ENCODE data around the gene RTF1. TPM values are rescaled to one million over a fixed set of nuclear protein-coding genes. Genes with fewer than 3 reads are reported as not detected.

Gene RTF1
- total RNA-seq, 1 donor from 2014 or later, result 73.8 TPM

GRCh38 chr15:41482110-41482877 is 65.4 kb downstream of the RTF1 start:
- H3K4me3 ChIP-seq, result no peak overlapping the region
- H3F3A ChIP-seq (ENCODE audit: low read depth), result no peaks in the 10 kb centered on the region
- Mint-ChIP-seq H3K4me3 (no peak overlapping the region), H3K4me1 (no peaks in the 10 kb centered on the region), H3K9me3 (no peaks in the 10 kb centered on the region), H3K27ac (no peak overlapping the region), H3K27me3 (ENCODE audit: insufficient read depth, low read depth) (peaks cover 2% of the 10 kb centered on the region), H3K36me3 (peaks cover 54% of the 10 kb centered on the region)
- H4K20me1 ChIP-seq (ENCODE audit: low read depth), result no peaks in the 10 kb centered on the region
- DNase-seq (ENCODE audit: low spot score), result no peak
- H2AFZ ChIP-seq (replicated peaks), result no peak overlapping the region
- no peaks in the 10 kb centered on the region for H3K79me2 ChIP-seq (ENCODE audit: low read depth)
- H3K27me3 ChIP-seq, result no peaks in the 10 kb centered on the region
- no peak overlapping the region for H3K27ac ChIP-seq
- TF ChIP-seq EZH2 (IDR thresholded peaks at IDR 0.05), result no peak
- no peak for TF ChIP-seq EZH2phosphoT487 (IDR thresholded peaks at IDR 0.05)
- no peak for TF ChIP-seq CTCF (IDR thresholded peaks at IDR 0.05)
- no peaks in the 10 kb centered on the region for H3K9me3 ChIP-seq (ENCODE audit: low read depth)
- H3K4me2 ChIP-seq, result no peak overlapping the region
- H3K36me3 ChIP-seq, result peaks cover 7% of the 10 kb centered on the region
- H3K9ac ChIP-seq, result no peak overlapping the region
- no peaks in the 10 kb centered on the region for H3K4me1 ChIP-seq

GRCh38 chr15:41483115-41483514 is 66.2 kb downstream of the RTF1 start:
- Mint-ChIP-seq H3K4me1 (peaks cover 4% of the 10 kb centered on the region), H3K36me3 (peaks cover 48% of the 10 kb centered on the region), H3K9me3 (no peaks in the 10 kb centered on the region), H3K27me3 (ENCODE audit: insufficient read depth, low read depth) (peaks cover 5% of the 10 kb centered on the region), H3K27ac (no peak overlapping the region), H3K4me3 (no peak overlapping the region)
- H3K4me1 ChIP-seq, result no peaks in the 10 kb centered on the region
- H3K4me3 ChIP-seq, result no peak overlapping the region
- no peaks in the 10 kb centered on the region for H3K9me3 ChIP-seq (ENCODE audit: low read depth)
- no peak overlapping the region for H3K9ac ChIP-seq
- no peaks in the 10 kb centered on the region for H3K27me3 ChIP-seq
- H3K4me2 ChIP-seq, result no peak overlapping the region
- TF ChIP-seq EZH2 (IDR thresholded peaks at IDR 0.05) (no peak), EZH2phosphoT487 (IDR thresholded peaks at IDR 0.05) (no peak), CTCF (IDR thresholded peaks at IDR 0.05) (no peak)
- no peak overlapping the region for H3K27ac ChIP-seq
- no peaks in the 10 kb centered on the region for H4K20me1 ChIP-seq (ENCODE audit: low read depth)
- H3F3A ChIP-seq (ENCODE audit: low read depth), result no peaks in the 10 kb centered on the region
- DNase-seq (ENCODE audit: low spot score), result no peak
- no peaks in the 10 kb centered on the region for H3K79me2 ChIP-seq (ENCODE audit: low read depth)
- H3K36me3 ChIP-seq, result peaks cover 7% of the 10 kb centered on the region
- no peak overlapping the region for H2AFZ ChIP-seq (replicated peaks)

GRCh38 chr15:41483519-41483918 is 66.6 kb downstream of the RTF1 start:
- Histone ChIP-seq H3K79me2 (ENCODE audit: low read depth) (no peaks in the 10 kb centered on the region), H3F3A (ENCODE audit: low read depth) (no peaks in the 10 kb centered on the region), H3K27ac (no peak overlapping the region), H3K9ac (no peak overlapping the region), H4K20me1 (ENCODE audit: low read depth) (no peaks in the 10 kb centered on the region), H3K9me3 (ENCODE audit: low read depth) (no peaks in the 10 kb centered on the region), H3K4me2 (no peak overlapping the region), H3K4me1 (no peaks in the 10 kb centered on the region), H3K4me3 (no peak overlapping the region), H3K27me3 (no peaks in the 10 kb centered on the region), H2AFZ (replicated peaks) (no peak overlapping the region), H3K36me3 (peaks cover 5% of the 10 kb centered on the region)
- TF ChIP-seq EZH2 (IDR thresholded peaks at IDR 0.05), result no peak
- no peak for TF ChIP-seq CTCF (IDR thresholded peaks at IDR 0.05)
- no peak for TF ChIP-seq EZH2phosphoT487 (IDR thresholded peaks at IDR 0.05)
- Mint-ChIP-seq H3K4me3 (no peak overlapping the region), H3K36me3 (peaks cover 46% of the 10 kb centered on the region), H3K27ac (no peak overlapping the region), H3K27me3 (ENCODE audit: insufficient read depth, low read depth) (peaks cover 5% of the 10 kb centered on the region), H3K4me1 (peaks cover 4% of the 10 kb centered on the region), H3K9me3 (no peaks in the 10 kb centered on the region)
- DNase-seq (ENCODE audit: low spot score), result no peak

Data from neural progenitor cell (in vitro differentiated cells).